T47D (cell line): ENCODE results near the gene TBC1D5.
"Not testable (repeated sequence)": the region's sequence is repeated elsewhere in the genome, so short reads cannot be mapped to it uniquely, and the experiment has no call there.

Experiments
- DNase-seq, 2 experiments: peaks; one replicate each; pipeline versions ENCODE4 v3.0.0 to v3.0.0-alpha.2; 2011 to 2012; ENCODE audit warnings: low read depth in 1 of 2, low spot score in 1 of 2
- JUND ChIP-seq: IDR thresholded peaks from 2 replicates; pipeline ENCODE4 v1.6.1; 2012; ENCODE audit warnings: low read depth
- in situ Hi-C: cut with HindIII; loops from 2 replicates; pipeline ENCODE4 v1.10.0; 2016; ENCODE audit warnings: low sequenced_read_pairs, low pct_unique_long_range_greater_than_20kb

The TBC1D5 gene

GRCh38 chr3:17135696-17136095, 606.7 kb downstream of the TBC1D5 start:
- in situ Hi-C loops: no loop called here
- no peak for DNase-seq
- TF ChIP-seq JUND: no peak

- no peak for TF ChIP-seq JUND
- no peak for DNase-seq
- in situ Hi-C loops: no loop called here
These were observed 608.5 kb downstream of the TBC1D5 start for GRCh38 chr3:17133632-17134545.

- in situ Hi-C loops: no loop called here
- DNase-seq: no peak
- TF ChIP-seq JUND: no peak
These were observed 609.9 kb downstream of the TBC1D5 start for GRCh38 chr3:17132286-17133115.

- no peak for DNase-seq
- TF ChIP-seq JUND: no peak
- in situ Hi-C loops: no loop called here
These were observed 611.5 kb downstream of the TBC1D5 start for GRCh38 chr3:17130956-17131355.

- in situ Hi-C loops: no loop called here
- no peak for DNase-seq
- TF ChIP-seq JUND: no peak
These were observed 612.9 kb downstream of the TBC1D5 start for GRCh38 chr3:17129556-17129955.

- in situ Hi-C loops, DNase-seq: not testable (repeated sequence)
These were observed 613.8 kb downstream of the TBC1D5 start for GRCh38 chr3:17128671-17129070.

GRCh38 chr3:17125738-17126442, 616.5 kb downstream of the TBC1D5 start:
- in situ Hi-C loops: no loop called here
- no peak for TF ChIP-seq JUND

GRCh38 chr3:17122758-17123157, 619.7 kb downstream of the TBC1D5 start:
- no peak for DNase-seq
- no peak for TF ChIP-seq JUND
- in situ Hi-C loops: no loop called here

More at GRCh38 chr3:17125738-17126442, 616.5 kb downstream of the TBC1D5 start:
- no peak for DNase-seq

GRCh38 chr3:17121336-17121735, 621.1 kb downstream of the TBC1D5 start:
- TF ChIP-seq JUND: no peak
- no peak for DNase-seq
- in situ Hi-C loops: no loop called here

GRCh38 chr3:17120115-17120514, 622.3 kb downstream of the TBC1D5 start:
- in situ Hi-C loops: no loop called here
- DNase-seq: no peak
- no peak for TF ChIP-seq JUND

GRCh38 chr3:17119201-17120072, 623.0 kb downstream of the TBC1D5 start:
- DNase-seq: no peak
- in situ Hi-C loops: no loop called here
- no peak for TF ChIP-seq JUND

- TF ChIP-seq JUND: no peak
- in situ Hi-C loops: no loop called here
- DNase-seq: no peak
These were observed 623.7 kb downstream of the TBC1D5 start for GRCh38 chr3:17118771-17119170.
